HG03159 (cell line): ENCODE data around the gene LY9.
"Not testable (repeated sequence)": the region's sequence is repeated elsewhere in the genome, so short reads cannot be mapped to it uniquely, and the experiment has no call there.

ENCODE experiments used
- ATAC-seq: cut with Tn5 transposase; IDR thresholded peaks from one replicate; pipeline ENCODE4 v1.9.1; 2021; ENCODE audit warnings: mild to moderate bottlenecking, moderate library complexity; ENCODE audit not compliant: unreplicated experiment

Gene LY9

GRCh38 chr1:160774886-160775719 lies 20.9 kb upstream of the LY9 start:
- ATAC-seq, result no peak

- ATAC-seq, result no peak
Observed at GRCh38 chr1:160776178-160776577, 19.8 kb upstream of the LY9 start.

- no peak for ATAC-seq
Observed at GRCh38 chr1:160777486-160778089, 18.4 kb upstream of the LY9 start.

- no peak for ATAC-seq
Observed at GRCh38 chr1:160778976-160779375, 17.0 kb upstream of the LY9 start.

GRCh38 chr1:160779626-160780397 lies 16.2 kb upstream of the LY9 start:
- ATAC-seq, result no peak

GRCh38 chr1:160780398-160780755 lies 15.6 kb upstream of the LY9 start:
- no peak for ATAC-seq

GRCh38 chr1:160781186-160781766 lies 14.7 kb upstream of the LY9 start:
- ATAC-seq, result no peak

GRCh38 chr1:160781914-160782689 lies 13.9 kb upstream of the LY9 start:
- peak; percentile 83 for ATAC-seq

- ATAC-seq, result not testable (repeated sequence)
Observed at GRCh38 chr1:160782988-160783765, 12.8 kb upstream of the LY9 start.

GRCh38 chr1:160789051-160789701 lies 6.8 kb upstream of the LY9 start:
- ATAC-seq, result peak; percentile 29

- peak; percentile 76 for ATAC-seq
Observed at GRCh38 chr1:160789702-160790611, 6.0 kb upstream of the LY9 start.

GRCh38 chr1:160794376-160794775 lies 1.6 kb upstream of the LY9 start:
- no peak for ATAC-seq

- ATAC-seq, result no peak
Observed at GRCh38 chr1:160797271-160797709, 1.3 kb downstream of the LY9 start.

- ATAC-seq, result no peak
Observed at GRCh38 chr1:160797861-160798273, 1.9 kb downstream of the LY9 start.

- no peak for ATAC-seq
Observed at GRCh38 chr1:160798439-160798838, 2.5 kb downstream of the LY9 start.

- no peak for ATAC-seq
Observed at GRCh38 chr1:160799641-160800040, 3.7 kb downstream of the LY9 start.

GRCh38 chr1:160800142-160800541 lies 4.2 kb downstream of the LY9 start:
- no peak for ATAC-seq
